B cell (primary cell): ENCODE measurements around the gene NOL4L. TPM values are rescaled to one million over a fixed set of nuclear protein-coding genes. Genes with fewer than 3 reads are reported as not detected.

Source experiments
- ATAC-seq: fragments of 200-7000 bp; cut with Tn5 transposase; one replicate; pipeline ENCODE4 v1.10.0; 2021; ENCODE audit warnings: low read depth, mild to moderate bottlenecking, moderate number of reproducible peaks, moderate library complexity
- CTCF ChIA-PET: fragments of 350-600 bp; sonication (Branson Sonifier 250); formaldehyde crosslinking; loops from one replicate; lab custom pipeline; 2021; ENCODE audit warnings: antibody characterized with exemption, inconsistent platforms; lab: Charles Lee
- POLR2A ChIA-PET: fragments of 350-600 bp; sonication (Branson Sonifier 250); formaldehyde crosslinking; loops from one replicate; lab custom pipeline; 2021; ENCODE audit warnings: antibody characterized with exemption; lab: Charles Lee
- DNase-seq: peaks from one replicate; pipeline ENCODE4 v3.0.0; 2013
- H2AFZ ChIP-seq: 2 replicates; pipeline ENCODE4 v1.6.1; 2012; ENCODE audit warnings: mild to moderate bottlenecking, low read depth, low read length; ENCODE audit not compliant: insufficient read depth, poor library complexity, severe bottlenecking
- H3K27ac ChIP-seq, 2 donors: 1 replicate in 1 of 2; 2 replicates in 1 of 2; pipeline ENCODE4 v1.5.1; 2012 to 2013; ENCODE audit warnings: low read length in 2 of 2, mild to moderate bottlenecking in 2 of 2, moderate library complexity in 1 of 2
- H3K27me3 ChIP-seq, 4 experiments: fragments of 200-600 bp in 1 of 4; sonication (generic) in 1 of 4; replicated peaks in 1 of 4; 1 replicate in 2 of 4; 2 replicates in 2 of 4; pipeline versions ENCODE4 v1.6.1 to v1.7.0; 2013 to 2016; ENCODE audit warnings: low read length in 3 of 4, mild to moderate bottlenecking in 2 of 4, mixed read lengths in 1 of 4, moderate library complexity in 1 of 4; ENCODE audit not compliant: insufficient read depth in 4 of 4, control insufficient read depth in 3 of 4; ENCODE audit errors: control extremely low read depth in 1 of 4
- H3K36me3 ChIP-seq, 2 experiments: replicated peaks in 1 of 2; 1 replicate in 1 of 2; 2 replicates in 1 of 2; pipeline versions ENCODE4 v1.6.1 to v1.7.1; 2013; ENCODE audit warnings: low read length in 1 of 2; ENCODE audit not compliant: insufficient read depth in 2 of 2, control insufficient read depth in 1 of 2; ENCODE audit errors: control extremely low read depth in 1 of 2, extremely low read depth in 1 of 2
- H3K4me1 ChIP-seq, 2 donors: fragments of 200-600 bp in 1 of 2; sonication (generic) in 1 of 2; 1 replicate in 1 of 2; 2 replicates in 1 of 2; pipeline versions ENCODE4 v1.5.1 to v1.6.1; 2013 to 2017; ENCODE audit warnings: low read length in 2 of 2; ENCODE audit not compliant: control insufficient read depth in 2 of 2, insufficient read depth in 2 of 2
- H3K4me2 ChIP-seq: replicated peaks from 2 replicates; pipeline ENCODE3; 2012; ENCODE audit warnings: mild to moderate bottlenecking, low read depth, low read length; ENCODE audit not compliant: poor library complexity, severe bottlenecking
- H3K4me3 ChIP-seq, 5 experiments: fragments of 200-600 bp in 1 of 5; sonication (generic) in 1 of 5; 1 replicate in 3 of 5; 2 replicates in 2 of 5; pipeline versions ENCODE4 v1.5.1 to v1.7.0; 2011 to 2016; ENCODE audit warnings: low read length in 4 of 5, mild to moderate bottlenecking in 4 of 5, low read depth in 2 of 5, control low read depth in 1 of 5, moderate library complexity in 1 of 5; ENCODE audit not compliant: insufficient read depth in 1 of 5; ENCODE audit errors: control extremely low read depth in 1 of 5, extremely low read depth in 1 of 5
- H3K79me2 ChIP-seq: fragments of 200-600 bp; sonication (generic); one replicate; pipeline ENCODE4 v1.6.0; 2016; ENCODE audit warnings: low read length; ENCODE audit not compliant: control insufficient read depth, insufficient read depth
- H3K9ac ChIP-seq: fragments of 200-600 bp; sonication (generic); 2 replicates; pipeline ENCODE4 v1.6.1; 2017; ENCODE audit warnings: mild to moderate bottlenecking, low read length, moderate library complexity
- H3K9me3 ChIP-seq, 3 donors: one replicate each; pipeline versions ENCODE4 v1.6.1 to v1.7.1; 2013; ENCODE audit warnings: low read length in 2 of 3; ENCODE audit not compliant: control insufficient read depth in 2 of 3, insufficient read depth in 1 of 3; ENCODE audit errors: control extremely low read depth in 1 of 3
- H4K20me1 ChIP-seq: 2 replicates; pipeline ENCODE4 v1.6.0; 2012; ENCODE audit warnings: mild to moderate bottlenecking, low read length; ENCODE audit not compliant: insufficient read depth, control insufficient read depth, poor library complexity, severe bottlenecking
- H3K27ac Mint-ChIP-seq: one replicate; pipeline ENCODE4 v1.8.0; 2021; ENCODE audit warnings: mixed read lengths
- H3K27me3 Mint-ChIP-seq: one replicate; pipeline ENCODE4 v1.8.0; 2021; ENCODE audit warnings: mixed read lengths
- H3K4me1 Mint-ChIP-seq: one replicate; pipeline ENCODE4 v1.8.0; 2021; ENCODE audit warnings: mixed read lengths
- H3K4me3 Mint-ChIP-seq: one replicate; pipeline ENCODE4 v1.8.0; 2021; ENCODE audit warnings: mixed read lengths
- H3K9me3 Mint-ChIP-seq: one replicate; pipeline ENCODE4 v1.8.0; 2022; ENCODE audit warnings: mixed read lengths; ENCODE audit not compliant: insufficient read depth
- CTCF ChIP-seq: fragments of 200-600 bp; IDR thresholded peaks from one replicate; pipeline ENCODE4 v1.8.0; 2022; ENCODE audit warnings: antibody characterized with exemption, mild to moderate bottlenecking
- EZH2 ChIP-seq: IDR thresholded peaks from 2 replicates; pipeline ENCODE4 v1.6.1; 2012; ENCODE audit warnings: borderline replicate concordance, low read depth, mild to moderate bottlenecking, moderate library complexity, low read length; ENCODE audit not compliant: insufficient read depth, poor library complexity, severe bottlenecking
- WGBS: methylation state at CpG from one replicate; pipeline ENCODE4 v1.1.5; 2013; ENCODE audit warnings: missing lambda C conversion rate; ENCODE audit not compliant: insufficient coverage; 5-methylcytosine and 5-hydroxymethylcytosine counted together
- intact Hi-C: fragments of 100-400 bp; cut with micrococcal nuclease; formaldehyde crosslinking; loops from one replicate; pipeline ENCODE4 v1.10.0; 2022
- polyA plus RNA-seq: library from polyadenylated mRNA; depleted of rRNA; stranded (reverse); fragments of >200 nt; gene quantifications from 2 replicates; pipeline ENCODE4 v1.2.3, GENCODE V29; 2012
- total RNA-seq, 2 donors: library from RNA; stranded (reverse); fragments of 120-200 nt in 1 of 2; gene quantifications; 1 replicate in 1 of 2; 2 replicates in 1 of 2; pipeline versions ENCODE4 v1.2.3 to v1.2.4, GENCODE V29; 2013 to 2022

Gene NOL4L
- total and polyA plus RNA-seq, 2 donors (not counting 1 experiment from before 2014, with no cell fraction given): 6.5 to 7.9 TPM

GRCh38 chr20:32576560-32576959 lies 8.6 kb downstream of the NOL4L start:
- intact Hi-C loops: no loop called here
- no peaks in the 10 kb centered on the region for H3K79me2 ChIP-seq
- H3K27me3 Mint-ChIP-seq: peaks cover 2% of the 10 kb centered on the region
- no peak overlapping the region for H2AFZ ChIP-seq
- no peaks in the 10 kb centered on the region for H3K9me3 ChIP-seq
- H3K4me1 ChIP-seq: peaks cover 6 to 10% of the 10 kb centered on the region in 2 donors
- DNase-seq (no peak), ATAC-seq (no peak)
- TF ChIP-seq EZH2 (no peak), CTCF (no peak)
- ChIA-PET POLR2A (interaction anchor here (0.6 kb wide), 1 partner anchor 67 kb away, joined by 7 read pairs; no protein-coding TSS in a partner anchor), CTCF (interaction anchor here (1.4 kb wide), 1 partner anchor 76 kb away, joined by 3 read pairs; no protein-coding TSS in a partner anchor)
- no peak overlapping the region for H3K27ac ChIP-seq
- H3K4me2 ChIP-seq: no peak overlapping the region
- H4K20me1 ChIP-seq: no peaks in the 10 kb centered on the region
- peaks cover 0 to 9% (median 0%) of the 10 kb centered on the region in 4 experiments for H3K27me3 ChIP-seq
- H3K9ac ChIP-seq: no peak overlapping the region
- H3K4me3 ChIP-seq: no peak overlapping the region
- H3K36me3 ChIP-seq: no peaks in the 10 kb centered on the region
- 96% methylated on average over 12 of the region's 12 CpGs for WGBS
- no peak overlapping the region for H3K4me3 Mint-ChIP-seq
- H3K4me1 Mint-ChIP-seq: peaks cover 15% of the 10 kb centered on the region
- no peak overlapping the region for H3K27ac Mint-ChIP-seq
- H3K9me3 Mint-ChIP-seq: no peaks in the 10 kb centered on the region

GRCh38 chr20:32575805-32576204 lies 9.3 kb downstream of the NOL4L start:
- ATAC-seq (no peak), DNase-seq (no peak)
- POLR2A ChIA-PET: interaction anchor here (0.6 kb wide), 1 partner anchor 66 kb away, joined by 7 read pairs; no protein-coding TSS in a partner anchor
- Histone ChIP-seq H3K4me1 (peaks cover 0 to 2% of the 10 kb centered on the region in 2 donors), H3K9me3 (no peaks in the 10 kb centered on the region), H4K20me1 (no peaks in the 10 kb centered on the region), H3K4me2 (no peak overlapping the region), H3K4me3 (no peak overlapping the region), H3K27ac (no peak overlapping the region), H3K79me2 (no peaks in the 10 kb centered on the region), H2AFZ (no peak overlapping the region), H3K9ac (no peak overlapping the region), H3K27me3 (peaks cover 0 to 9% (median 0%) of the 10 kb centered on the region in 4 experiments), H3K36me3 (no peaks in the 10 kb centered on the region)
- 95% methylated on average over 5 of the region's 5 CpGs for WGBS
- TF ChIP-seq CTCF (no peak), EZH2 (no peak)
- H3K27me3 Mint-ChIP-seq: peaks cover 2% of the 10 kb centered on the region
- H3K27ac Mint-ChIP-seq: no peak overlapping the region
- CTCF ChIA-PET: interaction anchor here (1.4 kb wide), 1 partner anchor 77 kb away, joined by 3 read pairs; no protein-coding TSS in a partner anchor
- no peak overlapping the region for H3K4me3 Mint-ChIP-seq
- no peaks in the 10 kb centered on the region for H3K9me3 Mint-ChIP-seq
- intact Hi-C loops: no loop called here
- peaks cover 8% of the 10 kb centered on the region for H3K4me1 Mint-ChIP-seq
